Stimulated activated CD8-positive, alpha-beta memory T cell treated with anti-CD3 and anti-CD28 coated beads, Interleukin-7, amount 100 ng/mL, for 24 hours (primary cell): Measurements from ENCODE around the gene DAW1.
"Not testable (repeated sequence)": the region's sequence is repeated elsewhere in the genome, so short reads cannot be mapped to it uniquely, and the experiment has no call there.

Experiments used
- DNase-seq: peaks from one replicate; pipeline ENCODE4 v3.0.0-alpha.2; 2020; ENCODE audit warnings: low read depth

Gene DAW1, protein sequence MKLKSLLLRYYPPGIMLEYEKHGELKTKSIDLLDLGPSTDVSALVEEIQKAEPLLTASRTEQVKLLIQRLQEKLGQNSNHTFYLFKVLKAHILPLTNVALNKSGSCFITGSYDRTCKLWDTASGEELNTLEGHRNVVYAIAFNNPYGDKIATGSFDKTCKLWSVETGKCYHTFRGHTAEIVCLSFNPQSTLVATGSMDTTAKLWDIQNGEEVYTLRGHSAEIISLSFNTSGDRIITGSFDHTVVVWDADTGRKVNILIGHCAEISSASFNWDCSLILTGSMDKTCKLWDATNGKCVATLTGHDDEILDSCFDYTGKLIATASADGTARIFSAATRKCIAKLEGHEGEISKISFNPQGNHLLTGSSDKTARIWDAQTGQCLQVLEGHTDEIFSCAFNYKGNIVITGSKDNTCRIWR

GRCh38 chr2:227871375-227871791 is at the start of gene DAW1:
Gene DAW1, plus strand, starts transcription at chr2:227871631. Its CDS starts 59 bp downstream, at chr2:227871690.
- peak; percentile 10 for DNase-seq

GRCh38 chr2:227822416-227823003 is 48.9 kb upstream of the DAW1 start:
- no peak for DNase-seq

GRCh38 chr2:227823922-227824321 is 47.5 kb upstream of the DAW1 start:
- DNase-seq = no peak

DNA sequence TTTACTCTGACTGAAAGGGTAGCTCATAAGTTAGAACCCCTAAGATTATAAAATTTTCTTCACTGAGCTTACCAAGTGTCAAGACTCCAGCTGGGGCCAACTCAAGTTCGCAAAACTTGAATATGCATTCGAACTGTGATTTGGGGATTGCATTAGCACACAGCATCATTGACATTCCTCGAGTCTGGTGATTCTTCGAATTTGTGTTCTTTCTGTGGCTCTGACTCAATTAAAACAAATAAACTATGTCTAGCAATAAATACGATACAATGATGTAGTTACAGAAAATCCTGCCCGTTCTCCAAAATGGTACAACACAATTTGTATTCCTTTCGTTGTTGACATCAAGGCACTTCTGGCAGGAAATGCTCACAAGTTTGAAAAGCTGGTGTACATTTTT is 46.7 kb upstream of the DAW1 start:
- no peak for DNase-seq

GRCh38 chr2:227826019-227826521 is 45.4 kb upstream of the DAW1 start:
- no peak for DNase-seq

DNA sequence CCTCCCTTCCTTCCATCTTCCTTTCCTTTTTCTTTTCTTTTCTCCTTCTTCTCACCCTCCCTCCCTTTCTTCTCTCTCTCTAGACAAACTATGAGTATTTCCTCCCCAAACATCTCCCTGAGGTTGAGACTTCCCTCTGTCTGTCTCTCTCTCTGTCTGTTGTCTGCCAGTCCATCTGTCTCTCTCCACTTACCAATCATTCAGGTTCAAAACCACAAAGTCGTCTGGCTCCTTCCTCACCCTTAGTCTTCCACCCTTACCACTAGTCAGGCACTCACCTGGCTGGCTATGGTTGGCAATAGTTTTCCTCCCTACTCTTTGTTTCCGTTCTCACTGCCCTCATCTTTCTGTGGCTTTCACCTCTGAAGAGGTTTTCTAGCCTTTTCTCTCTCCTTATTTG is 44.9 kb upstream of the DAW1 start:
- no peak for DNase-seq

GRCh38 chr2:227827143-227827542 is 44.3 kb upstream of the DAW1 start:
- DNase-seq = no peak

DNA sequence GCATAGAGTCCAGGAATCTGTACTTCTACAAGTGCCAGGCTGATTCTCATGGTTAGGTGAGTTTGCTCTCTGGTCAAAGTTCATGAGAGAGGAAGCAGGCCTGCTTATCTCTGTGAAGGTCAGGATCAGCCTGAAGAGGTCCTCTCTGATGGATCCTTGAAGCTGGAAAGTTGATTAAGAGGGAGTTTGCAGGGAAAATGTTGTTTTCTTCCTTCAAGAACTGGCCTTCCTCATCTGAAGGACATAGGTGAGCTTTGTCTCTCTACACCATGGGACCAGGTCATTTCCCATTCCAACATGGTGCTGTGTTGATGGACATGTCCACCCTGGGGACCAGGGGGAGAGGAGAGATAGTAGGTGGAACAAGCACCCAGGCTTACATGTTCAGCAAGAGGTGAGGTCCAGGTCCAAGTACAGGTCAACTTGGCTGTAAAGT is 42.9 kb upstream of the DAW1 start:
- DNase-seq = no peak

GRCh38 chr2:227829337-227829736 is 42.1 kb upstream of the DAW1 start:
- DNase-seq = no peak

DNA sequence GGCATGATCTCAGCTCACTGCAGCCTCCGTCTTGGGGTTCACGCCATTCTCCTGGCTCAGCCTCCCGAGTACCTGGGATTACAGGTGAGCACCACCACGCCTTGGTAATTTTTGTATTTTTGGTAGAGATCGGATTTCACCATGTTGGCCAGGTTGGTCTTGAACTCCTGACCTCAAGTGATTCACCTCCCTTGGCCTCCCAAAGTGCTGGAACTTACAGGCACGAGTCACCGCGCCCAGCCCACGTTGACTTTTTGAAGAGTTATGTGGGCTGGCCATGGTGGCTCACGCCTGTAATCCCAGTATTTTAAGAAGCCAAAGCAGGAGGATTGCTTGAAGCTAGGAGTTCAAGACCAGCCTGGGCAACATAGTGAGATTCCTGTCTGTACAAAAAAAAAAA is 37.0 kb upstream of the DAW1 start:
- no peak for DNase-seq

DNA sequence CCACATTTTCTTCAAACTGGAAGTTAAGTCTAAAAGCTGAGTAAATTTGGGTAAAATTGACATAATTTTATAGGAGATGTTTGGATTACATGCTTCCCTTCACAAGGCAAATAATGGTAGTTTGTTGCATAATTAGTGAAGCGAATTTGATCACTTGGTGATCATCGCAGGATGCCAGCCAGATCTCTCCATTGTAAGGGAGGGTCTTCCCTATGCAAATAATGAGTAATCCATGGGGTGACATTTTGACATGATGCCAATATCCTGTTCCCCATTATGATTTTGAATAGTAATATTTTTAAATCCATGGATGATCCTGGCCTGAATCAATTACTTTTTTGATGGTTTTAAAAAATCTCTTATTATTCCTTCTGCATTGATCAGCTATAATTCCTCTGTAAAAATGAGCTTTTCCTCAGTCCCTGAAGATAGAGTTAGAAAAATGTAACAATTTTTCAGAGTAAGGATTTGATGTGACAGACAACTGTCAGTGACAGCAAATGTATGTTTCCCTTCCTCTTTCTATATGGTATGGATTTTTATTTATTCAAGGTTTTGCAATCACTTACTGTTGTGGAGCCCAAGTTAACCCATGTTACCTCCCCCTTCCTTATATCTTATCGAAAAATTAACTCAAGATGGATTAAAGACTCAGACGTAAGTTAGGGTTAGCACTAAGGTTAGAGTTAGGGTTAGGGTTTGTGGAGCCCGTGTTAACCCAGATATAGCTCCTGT is 36.3 kb upstream of the DAW1 start:
- DNase-seq = no peak

GRCh38 chr2:227839339-227840129 is 31.9 kb upstream of the DAW1 start:
- DNase-seq = not testable (repeated sequence)

DNA sequence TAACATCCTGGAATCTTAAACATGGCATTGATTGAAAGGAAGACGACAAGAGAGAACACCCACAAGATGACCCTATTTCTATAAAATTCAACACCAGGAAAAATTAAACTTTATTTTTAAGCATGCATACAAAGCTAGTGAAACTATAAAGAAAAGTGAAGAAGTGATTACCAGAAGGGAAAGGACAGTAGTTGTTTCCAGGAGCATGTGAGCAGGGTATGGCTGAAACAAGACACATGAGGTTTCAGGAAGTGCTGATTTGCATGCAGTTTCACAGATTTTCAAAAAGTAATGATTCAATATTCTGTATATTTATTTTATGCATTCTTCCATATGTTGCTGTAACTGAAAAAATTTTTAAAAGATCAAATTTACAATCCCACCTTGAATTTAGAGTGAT is 24.6 kb upstream of the DAW1 start:
- DNase-seq = no peak

DNA sequence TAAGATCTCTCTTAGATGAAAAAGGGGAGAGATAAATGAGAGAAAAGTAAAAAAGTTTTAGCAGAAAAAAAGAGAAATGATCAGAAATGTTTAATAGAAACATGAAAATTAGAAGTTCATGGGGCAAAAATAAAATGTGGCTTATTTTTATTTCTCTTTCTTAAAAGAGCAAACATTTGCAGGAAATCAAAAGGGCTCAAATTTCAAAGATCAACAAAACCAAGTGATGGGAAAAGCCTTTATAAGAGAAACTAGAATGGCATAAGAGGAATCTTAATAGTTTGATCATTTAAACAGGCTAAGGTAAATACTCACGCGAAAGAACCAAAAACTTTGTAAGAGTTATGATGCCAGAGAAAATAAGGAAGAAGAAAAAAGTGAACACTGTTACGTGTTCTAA is 23.3 kb upstream of the DAW1 start:
- DNase-seq = no peak

DNA sequence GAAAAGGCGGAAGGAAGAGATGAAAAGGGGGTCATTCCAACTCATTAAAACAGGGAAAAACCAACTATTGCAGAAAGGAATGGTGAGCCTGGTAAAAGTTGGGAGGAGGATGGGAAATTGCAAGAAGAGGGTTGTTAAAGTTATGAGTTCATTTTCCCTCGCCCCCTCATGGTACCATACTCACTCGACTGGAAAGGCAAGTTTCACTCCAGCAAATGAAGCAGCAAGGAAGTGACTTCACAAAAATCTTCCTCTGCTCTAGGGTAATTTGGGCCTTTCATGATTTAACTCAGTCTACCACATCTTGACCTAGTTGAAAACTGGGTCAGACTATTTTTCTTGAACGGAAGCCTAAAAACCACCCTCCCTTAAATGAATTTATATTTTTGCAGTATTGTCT is 22.8 kb upstream of the DAW1 start:
- no peak for DNase-seq

GRCh38 chr2:227849906-227850305 is 21.5 kb upstream of the DAW1 start:
- DNase-seq = no peak

DNA sequence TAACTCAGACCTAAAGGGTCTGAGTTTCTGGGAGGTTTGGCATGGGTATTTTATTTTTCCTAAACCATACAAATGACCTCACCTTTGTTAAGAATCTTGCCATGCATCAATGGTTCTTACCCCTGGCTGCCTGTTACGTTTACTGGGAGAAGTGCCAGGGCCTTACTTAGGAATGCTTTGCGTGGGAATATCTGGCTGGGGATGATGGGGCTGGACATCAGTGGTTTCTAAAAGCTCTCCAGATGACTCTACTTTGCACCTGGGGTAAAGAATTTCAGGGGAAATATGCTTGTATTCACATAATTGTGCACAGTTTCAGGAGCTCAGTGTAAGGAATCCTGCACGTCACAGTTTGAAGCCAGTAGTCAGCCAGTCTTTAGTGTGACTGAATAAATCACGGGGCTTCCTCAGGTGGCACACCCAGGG is 18.2 kb upstream of the DAW1 start:
- DNase-seq = no peak

DNA sequence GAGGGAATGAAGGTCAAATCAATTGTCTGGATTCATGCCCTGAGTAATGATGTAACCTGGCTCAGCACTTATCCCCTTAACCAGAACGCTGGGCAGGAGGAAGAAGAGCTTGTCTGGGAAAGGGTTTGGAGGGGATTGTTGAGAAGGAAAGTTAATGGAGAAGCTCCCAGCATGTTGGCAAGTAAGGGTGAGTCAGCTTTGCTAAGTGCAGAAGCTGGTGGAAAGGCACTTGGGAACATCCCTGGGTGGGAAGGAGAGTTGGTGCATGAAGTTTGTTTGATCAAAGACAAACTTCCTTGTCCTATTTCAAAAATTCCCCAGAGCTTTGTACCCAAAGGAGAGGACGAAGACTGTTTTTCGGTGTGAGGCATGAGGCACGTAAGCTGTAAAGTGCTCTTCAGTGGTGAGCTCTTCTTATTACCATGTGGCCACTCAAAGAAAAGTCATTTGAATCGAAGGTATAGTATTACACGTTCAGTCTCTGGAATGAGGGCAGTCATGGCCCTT is 17.6 kb upstream of the DAW1 start:
- no peak for DNase-seq

DNA sequence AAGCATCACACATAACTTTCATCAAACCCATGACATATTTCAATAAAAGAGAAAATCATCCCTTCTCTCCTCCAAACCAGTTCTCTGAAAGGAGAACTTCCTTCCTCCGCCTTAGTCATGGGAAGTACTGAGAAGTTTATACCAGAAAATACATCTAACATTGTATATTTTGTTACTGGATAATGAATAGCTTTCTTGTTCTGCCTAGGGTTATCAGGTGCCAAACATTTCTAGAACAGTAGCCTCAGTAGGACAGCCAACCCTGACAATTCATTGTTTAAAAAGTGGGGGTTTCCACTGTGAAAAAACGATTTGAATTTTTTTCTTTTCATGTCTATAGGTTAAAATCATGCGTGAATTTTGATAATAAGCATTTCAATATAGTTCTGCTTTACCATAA is 16.0 kb upstream of the DAW1 start:
- DNase-seq = no peak

DNA sequence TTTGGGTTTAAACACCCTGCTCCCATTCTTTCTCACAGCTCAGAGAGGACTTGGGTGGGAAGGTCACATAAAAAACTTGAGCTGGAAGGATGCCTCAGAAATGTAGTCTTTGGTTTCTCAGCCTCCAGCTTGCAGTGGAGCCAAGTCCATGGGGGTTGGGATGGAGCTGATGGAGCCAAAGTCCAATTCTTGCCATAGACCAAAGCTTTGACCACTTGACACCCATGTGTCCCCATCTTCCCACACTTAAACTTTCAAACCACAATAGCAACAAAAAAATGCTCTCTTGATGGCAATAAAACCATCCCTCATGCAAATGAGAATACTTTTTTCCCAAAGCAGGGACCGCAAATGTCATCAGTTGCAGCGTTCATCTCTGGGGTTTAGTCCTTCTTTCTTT is 14.7 kb upstream of the DAW1 start:
- DNase-seq = no peak

GRCh38 chr2:227860221-227860641 is 11.2 kb upstream of the DAW1 start:
- no peak for DNase-seq

- DNase-seq = no peak
Measured at GRCh38 chr2:227861011-227861410, 10.4 kb upstream of the DAW1 start.
